Spleen (tissue), 7 donors: Measurements from ENCODE around the gene CFAP69.

ENCODE experiments used
- CTCF ChIP-seq, 11 experiments: fragments of 200-600 bp in 7 of 11; fragments of 450-650 bp in 4 of 11; sonication (generic) in 4 of 11; IDR thresholded peaks in 8 of 11; conservative IDR thresholded peaks in 3 of 11; 1 replicate in 7 of 11; 2 replicates in 4 of 11; pipeline versions ENCODE4 v1.4.0 to v1.8.0; 2016 to 2021; ENCODE audit warnings: antibody characterized with exemption in 11 of 11, inconsistent platforms in 4 of 11, mild to moderate bottlenecking in 1 of 11
- POLR2A ChIP-seq, 3 donors: fragments of 450-650 bp; IDR thresholded peaks; one replicate each; pipeline ENCODE4 v1.5.1; 2017; ENCODE audit warnings: antibody characterized with exemption in 3 of 3, mild to moderate bottlenecking in 1 of 3
- POLR2AphosphoS5 ChIP-seq, 3 donors: sonication (generic); formaldehyde crosslinking; IDR thresholded peaks; one replicate each; pipeline ENCODE4 v1.5.1; 2017; ENCODE audit warnings: antibody characterized with exemption in 3 of 3
- donor health status: DM: no; HTN: no; CAD: no; lungs with moderate emphysema.
- donor health status: DM: no; HTN: no; CAD: no.
- donor health status: DM: no; HTN: no; CAD: no.

GRCh38 chr7:90346336-90347125, 101.6 kb downstream of the CFAP69 start, which contains the start of gene GTPBP10:
- peak; percentile 68 to 92 (median 85) for TF ChIP-seq CTCF (IDR thresholded peaks at IDR 0.05 in 8 of 11, conservative IDR thresholded peaks at IDR 0.05 in 3 of 11)
- peak in 1 of 3 donors; percentile 89 for TF ChIP-seq POLR2A (IDR thresholded peaks at IDR 0.05)
- TF ChIP-seq POLR2AphosphoS5 (IDR thresholded peaks at IDR 0.05): peak; percentile 96 to 97 (median 96)
